Endodermal cell (in vitro differentiated cells): ENCODE measurements around the gene RHOT2. TPM values are rescaled to one million over a fixed set of nuclear protein-coding genes. Genes with fewer than 3 reads are reported as not detected.

Experiments
- DNase-seq: peaks from one replicate; pipeline ENCODE4 v3.0.0-alpha.2; 2017
- H3K27ac ChIP-seq: 2 replicates; pipeline ENCODE4 v1.5.1; 2013; ENCODE audit warnings: mild to moderate bottlenecking, low read depth, low read length, moderate library complexity
- H3K27me3 ChIP-seq: 2 replicates; pipeline ENCODE4 v1.6.1; 2013; ENCODE audit warnings: mild to moderate bottlenecking, low read length, moderate library complexity; ENCODE audit not compliant: insufficient read depth, control insufficient read depth, poor library complexity, severe bottlenecking
- H3K36me3 ChIP-seq: 2 replicates; pipeline ENCODE4 v1.7.0; 2013; ENCODE audit warnings: mild to moderate bottlenecking, low read length, moderate library complexity; ENCODE audit not compliant: control insufficient read depth, insufficient read depth
- H3K4me1 ChIP-seq: one replicate; pipeline ENCODE4 v1.7.0; 2013; ENCODE audit warnings: low read length; ENCODE audit not compliant: control insufficient read depth, insufficient read depth
- H3K4me3 ChIP-seq: 2 replicates; pipeline ENCODE4 v1.5.1; 2013; ENCODE audit warnings: mild to moderate bottlenecking, low read length, moderate library complexity
- H3K9ac ChIP-seq: 2 replicates; pipeline ENCODE4 v1.6.1; 2013; ENCODE audit warnings: mild to moderate bottlenecking, low read length, moderate library complexity; ENCODE audit not compliant: poor library complexity, severe bottlenecking; ENCODE audit errors: extremely low read depth
- H3K9me3 ChIP-seq: 2 replicates; pipeline ENCODE4 v1.6.1; 2013; ENCODE audit warnings: mild to moderate bottlenecking, low read length, moderate library complexity; ENCODE audit not compliant: control insufficient read depth
- H3K27ac Mint-ChIP-seq: 2 replicates; pipeline ENCODE4 v1.8.0; 2020; ENCODE audit warnings: mixed read lengths
- H3K27me3 Mint-ChIP-seq: 2 replicates; pipeline ENCODE4 v1.8.0; 2021; ENCODE audit warnings: mild to moderate bottlenecking, mixed read lengths; ENCODE audit not compliant: insufficient read depth
- H3K36me3 Mint-ChIP-seq: 2 replicates; pipeline ENCODE4 v1.8.0; 2020; ENCODE audit warnings: low read depth, mixed read lengths
- H3K4me1 Mint-ChIP-seq: 2 replicates; pipeline ENCODE4 v1.8.0; 2020; ENCODE audit warnings: mixed read lengths
- H3K4me3 Mint-ChIP-seq: 2 replicates; pipeline ENCODE4 v1.8.0; 2020; ENCODE audit warnings: mild to moderate bottlenecking, moderate library complexity, mixed read lengths
- H3K9me3 Mint-ChIP-seq: 2 replicates; pipeline ENCODE4 v1.8.0; 2020; ENCODE audit warnings: mild to moderate bottlenecking, mixed read lengths
- CTCF ChIP-seq: fragments of 200-600 bp; sonication (generic); conservative IDR thresholded peaks from 2 replicates; pipeline ENCODE4 v1.5.0; 2021; ENCODE audit warnings: antibody characterized with exemption, mild to moderate bottlenecking
- WGBS, 2 experiments: methylation state at CpG; one replicate each; pipeline versions ENCODE4 v1.1.5 to v1.1.7; 2013; ENCODE audit warnings: missing lambda C conversion rate in 2 of 2, mixed read lengths in 1 of 2; ENCODE audit not compliant: insufficient coverage in 1 of 2, insufficient read length in 1 of 2; 5-methylcytosine and 5-hydroxymethylcytosine counted together
- total RNA-seq, 2 donors: library from RNA; stranded (reverse); fragmentation: NEBNext Ultra II Directional in 1 of 2; extraction: Animal tissue kit (Norgen Biotek cat#: 25700) in 1 of 2; gene quantifications; 2 replicates in 1 of 2; 3 replicates in 1 of 2; pipeline ENCODE4 v1.2.1, GENCODE V29; 2021

Gene RHOT2
- total RNA-seq, 2 donors from 2014 or later = 180 to 193 TPM

DNA sequence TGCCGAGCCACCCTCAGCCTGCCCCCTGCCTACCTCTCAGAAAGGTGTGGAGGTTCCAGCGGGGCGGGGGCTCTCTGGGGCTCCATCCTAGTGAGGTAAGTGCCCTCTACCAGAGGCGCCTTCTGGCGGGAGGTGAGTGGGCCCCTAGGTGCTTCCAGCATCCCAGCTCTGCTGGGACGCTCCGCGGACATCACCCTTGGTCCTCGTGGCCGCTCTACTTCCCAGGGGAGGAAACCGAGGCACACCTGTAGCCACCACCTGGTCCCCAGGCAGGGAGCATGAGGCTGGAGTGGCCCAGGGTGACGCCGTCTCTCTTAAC is 24.9 kb upstream of the RHOT2 start:
- H3K9me3 ChIP-seq = no peaks in the 10 kb centered on the region
- Mint-ChIP-seq H3K4me1 (no peaks in the 10 kb centered on the region), H3K27me3 (no peaks in the 10 kb centered on the region), H3K36me3 (no peaks in the 10 kb centered on the region), H3K4me3 (peak overlapping the region; percentile 57), H3K27ac (no peak overlapping the region), H3K9me3 (no peaks in the 10 kb centered on the region)
- TF ChIP-seq CTCF = no peak
- no peak overlapping the region for H3K9ac ChIP-seq
- no peak overlapping the region for H3K27ac ChIP-seq
- no peaks in the 10 kb centered on the region for H3K27me3 ChIP-seq
- no peaks in the 10 kb centered on the region for H3K4me1 ChIP-seq
- DNase-seq = no peak
- H3K4me3 ChIP-seq = peak overlapping the region; percentile 77
- H3K36me3 ChIP-seq = no peaks in the 10 kb centered on the region
- WGBS, 2 experiments = 91 to 92% methylated on average over 5 to 13 of the region's 13 CpGs

DNA sequence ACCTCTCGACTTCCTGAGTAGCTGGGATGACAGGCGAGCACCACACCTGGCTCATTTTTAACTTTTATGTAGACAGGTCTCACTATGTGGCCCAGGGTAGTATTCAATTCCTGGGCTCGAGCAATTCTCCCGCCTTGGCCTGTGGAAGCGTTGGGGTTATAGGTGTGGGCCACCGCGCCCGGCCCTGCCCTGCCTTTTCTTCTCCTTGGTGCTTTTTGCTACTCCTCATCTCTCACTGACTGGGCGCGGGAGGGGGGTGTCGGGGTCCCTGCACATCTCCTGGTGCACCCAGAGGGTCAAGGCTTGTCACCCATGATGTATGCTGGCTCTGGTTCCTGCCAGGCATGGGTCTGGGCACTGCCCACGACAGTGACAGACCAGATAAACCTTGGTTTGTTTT is 23.4 kb upstream of the RHOT2 start:
- H3K9me3 ChIP-seq = no peaks in the 10 kb centered on the region
- Mint-ChIP-seq H3K9me3 (no peaks in the 10 kb centered on the region), H3K27me3 (no peaks in the 10 kb centered on the region), H3K36me3 (no peaks in the 10 kb centered on the region), H3K4me1 (no peaks in the 10 kb centered on the region), H3K4me3 (no peak overlapping the region), H3K27ac (no peak overlapping the region)
- H3K9ac ChIP-seq = no peak overlapping the region
- no peaks in the 10 kb centered on the region for H3K27me3 ChIP-seq
- no peaks in the 10 kb centered on the region for H3K4me1 ChIP-seq
- no peaks in the 10 kb centered on the region for H3K36me3 ChIP-seq
- H3K27ac ChIP-seq = no peak overlapping the region
- TF ChIP-seq CTCF = no peak
- no peak overlapping the region for H3K4me3 ChIP-seq
- no peak for DNase-seq
- WGBS, 2 experiments = 97% methylated on average over 12 of the region's 12 CpGs

- no peak overlapping the region for H3K27ac ChIP-seq
- Mint-ChIP-seq H3K27me3 (no peaks in the 10 kb centered on the region), H3K4me1 (no peaks in the 10 kb centered on the region), H3K9me3 (no peaks in the 10 kb centered on the region), H3K36me3 (no peaks in the 10 kb centered on the region), H3K4me3 (no peak overlapping the region), H3K27ac (no peak overlapping the region)
- H3K4me1 ChIP-seq = no peaks in the 10 kb centered on the region
- no peak overlapping the region for H3K4me3 ChIP-seq
- no peaks in the 10 kb centered on the region for H3K27me3 ChIP-seq
- H3K36me3 ChIP-seq = no peaks in the 10 kb centered on the region
- H3K9me3 ChIP-seq = no peaks in the 10 kb centered on the region
- no peak overlapping the region for H3K9ac ChIP-seq
- DNase-seq = no peak
- no peak for TF ChIP-seq CTCF
- 94 to 95% methylated on average over 24 to 32 of the region's 32 CpGs for WGBS, 2 experiments
Observed at GRCh38 chr16:645852-646678, 21.9 kb upstream of the RHOT2 start.
